GM23248 (cell line): ENCODE data around the gene KDM4B. TPM values are rescaled to one million over a fixed set of nuclear protein-coding genes. Genes with fewer than 3 reads are reported as not detected.

Experiments
- DNase-seq: peaks from one replicate; pipeline ENCODE4 v3.0.0-alpha.2; 2015
- H2AFZ ChIP-seq: fragments of 200-600 bp; sonication (generic); 2 replicates; pipeline ENCODE4 v1.6.1; 2016; ENCODE audit warnings: antibody characterized with exemption
- H3F3A ChIP-seq: fragments of 200-600 bp; sonication (generic); 2 replicates; pipeline ENCODE4 v1.6.1; 2016; ENCODE audit warnings: mild to moderate bottlenecking, antibody characterized with exemption, mixed run types; ENCODE audit not compliant: insufficient read depth
- H3K27ac ChIP-seq: fragments of 200-600 bp; sonication (generic); 2 replicates; pipeline ENCODE4 v1.5.1; 2016; ENCODE audit warnings: mild to moderate bottlenecking
- H3K27me3 ChIP-seq: fragments of 200-600 bp; sonication (generic); replicated peaks from 2 replicates; pipeline ENCODE4 v1.6.1; 2016; ENCODE audit warnings: mild to moderate bottlenecking; ENCODE audit not compliant: insufficient read depth
- H3K36me3 ChIP-seq: fragments of 200-600 bp; sonication (generic); 2 replicates; pipeline ENCODE4 v1.6.1; 2016; ENCODE audit warnings: low read depth, mild to moderate bottlenecking
- H3K4me1 ChIP-seq: fragments of 200-600 bp; sonication (generic); 2 replicates; pipeline ENCODE4 v1.6.1; 2016; ENCODE audit warnings: mild to moderate bottlenecking; ENCODE audit not compliant: insufficient read depth
- H3K4me2 ChIP-seq: fragments of 200-600 bp; sonication (generic); one replicate; pipeline ENCODE4 v1.6.1; 2016; ENCODE audit warnings: mild to moderate bottlenecking; ENCODE audit not compliant: unreplicated experiment
- H3K4me3 ChIP-seq: fragments of 200-600 bp; sonication (generic); 2 replicates; pipeline ENCODE4 v1.5.1; 2016; ENCODE audit warnings: mild to moderate bottlenecking
- H3K79me2 ChIP-seq: fragments of 200-600 bp; sonication (generic); 2 replicates; pipeline ENCODE4 v1.6.1; 2016; ENCODE audit warnings: mild to moderate bottlenecking; ENCODE audit not compliant: insufficient read depth
- H3K9ac ChIP-seq: fragments of 200-600 bp; sonication (generic); 2 replicates; pipeline ENCODE4 v1.6.1; 2016; ENCODE audit warnings: mild to moderate bottlenecking
- H3K9me2 ChIP-seq: fragments of 200-600 bp; sonication (generic); 2 replicates; pipeline ENCODE4 v1.6.1; 2016; ENCODE audit warnings: mixed run types, mild to moderate bottlenecking, moderate library complexity; ENCODE audit not compliant: insufficient read depth
- H3K9me3 ChIP-seq: fragments of 200-600 bp; sonication (generic); one replicate; pipeline ENCODE4 v1.6.1; 2017; ENCODE audit warnings: low read depth
- H4K20me1 ChIP-seq: fragments of 200-600 bp; sonication (generic); 2 replicates; pipeline ENCODE4 v1.6.0; 2016; ENCODE audit not compliant: insufficient read depth
- EZH2 ChIP-seq: fragments of 200-600 bp; sonication (generic); IDR thresholded peaks from 2 replicates; pipeline ENCODE4 v1.6.1; 2018; ENCODE audit warnings: antibody characterized with exemption, mild to moderate bottlenecking; ENCODE audit not compliant: insufficient read depth, poor library complexity, severe bottlenecking
- EZH2phosphoT487 ChIP-seq: fragments of 200-600 bp; sonication (generic); IDR thresholded peaks from 2 replicates; pipeline ENCODE4 v1.6.1; 2018; ENCODE audit warnings: antibody characterized with exemption, moderate library complexity, mild to moderate bottlenecking, low read depth; ENCODE audit not compliant: insufficient read depth
- WGBS, 2 experiments: methylation state at CpG; one replicate each; pipeline ENCODE4 v1.1.6; 2015 to 2017; ENCODE audit warnings: low lambda C conversion rate in 2 of 2, low coverage in 1 of 2; ENCODE audit errors: missing lambda C conversion rate in 2 of 2; 5-methylcytosine and 5-hydroxymethylcytosine counted together
- in situ Hi-C: fragments of 300-500 bp; cut with MboI; formaldehyde crosslinking; loops from 2 replicates; pipeline ENCODE4 v1.15.0; 2020
- polyA plus RNA-seq: library from polyadenylated mRNA; unstranded; fragments of >200 nt; fragmentation: Nextera tagmentation; extraction: Ambion mirVana; gene quantifications from 2 replicates; pipeline ENCODE4 v1.2.1, GENCODE V29; 2016
- total RNA-seq: library from RNA; depleted of rRNA; stranded (reverse); fragments of >200 nt; shearing (Covaris generic); gene quantifications from 2 replicates; pipeline ENCODE4 v1.2.3, GENCODE V29; 2014

Gene KDM4B
- total and polyA plus RNA-seq, 2 experiments from 2014 or later: 14.8 to 28.7 TPM

GRCh38 chr19:5086230-5086629 is 117.3 kb downstream of the KDM4B start:
- no peak for DNase-seq
- no peaks in the 10 kb centered on the region for H4K20me1 ChIP-seq
- H3K4me1 ChIP-seq: peaks cover 7% of the 10 kb centered on the region
- WGBS, 2 experiments: 89 to 96% methylated on average over 13 to 19 of the region's 19 CpGs
- no peak overlapping the region for H3K4me2 ChIP-seq
- H2AFZ ChIP-seq: no peak overlapping the region
- H3K9me2 ChIP-seq: no peaks in the 10 kb centered on the region
- no peak overlapping the region for H3K27ac ChIP-seq
- TF ChIP-seq EZH2: no peak
- no peak for TF ChIP-seq EZH2phosphoT487
- H3K9me3 ChIP-seq: no peaks in the 10 kb centered on the region
- H3K79me2 ChIP-seq: no peaks in the 10 kb centered on the region
- no peak overlapping the region for H3K4me3 ChIP-seq
- no peaks in the 10 kb centered on the region for H3K27me3 ChIP-seq
- in situ Hi-C loops: no loop called here
- no peaks in the 10 kb centered on the region for H3F3A ChIP-seq
- no peak overlapping the region for H3K9ac ChIP-seq
- H3K36me3 ChIP-seq: peaks cover 8% of the 10 kb centered on the region; the same call in 1 of the 2 replicates

GRCh38 chr19:5086725-5087439 is 118.0 kb downstream of the KDM4B start:
- Histone ChIP-seq H3K79me2 (no peaks in the 10 kb centered on the region), H3K4me2 (no peak overlapping the region), H3K27ac (no peak overlapping the region), H2AFZ (no peak overlapping the region), H3K9me2 (no peaks in the 10 kb centered on the region), H3K4me1 (peaks cover 13% of the 10 kb centered on the region), H3F3A (no peaks in the 10 kb centered on the region), H3K9me3 (no peaks in the 10 kb centered on the region), H3K27me3 (no peaks in the 10 kb centered on the region), H3K4me3 (no peak overlapping the region), H3K9ac (no peak overlapping the region), H4K20me1 (no peaks in the 10 kb centered on the region), H3K36me3 (peaks cover 8% of the 10 kb centered on the region; the same call in 1 of the 2 replicates)
- no peak for DNase-seq
- no peak for TF ChIP-seq EZH2phosphoT487
- WGBS, 2 experiments: 84 to 88% methylated on average over 18 to 19 of the region's 20 CpGs
- in situ Hi-C loops: no loop called here

GRCh38 chr19:5089283-5089682 is 120.4 kb downstream of the KDM4B start:
- DNase-seq: no peak
- Histone ChIP-seq H3K79me2 (no peaks in the 10 kb centered on the region), H3F3A (no peaks in the 10 kb centered on the region), H3K27me3 (no peaks in the 10 kb centered on the region), H4K20me1 (no peaks in the 10 kb centered on the region), H3K4me2 (no peak overlapping the region), H3K9me3 (no peaks in the 10 kb centered on the region), H3K9me2 (no peaks in the 10 kb centered on the region), H3K36me3 (no peaks in the 10 kb centered on the region), H3K4me1 (peaks cover 17% of the 10 kb centered on the region), H3K27ac (no peak overlapping the region), H3K4me3 (no peak overlapping the region), H3K9ac (no peak overlapping the region), H2AFZ (no peak overlapping the region)
- no peak for TF ChIP-seq EZH2
- TF ChIP-seq EZH2phosphoT487: no peak
- in situ Hi-C loops: no loop called here
- WGBS, 2 experiments: 85 to 88% methylated on average over 8 of the region's 8 CpGs

GRCh38 chr19:5090465-5091017 is 121.6 kb downstream of the KDM4B start:
- in situ Hi-C loops: no loop called here
- H3K27ac ChIP-seq: peak overlapping the region; percentile 82
- H3F3A ChIP-seq: no peaks in the 10 kb centered on the region
- H2AFZ ChIP-seq: no peak overlapping the region
- no peak for DNase-seq
- H3K4me2 ChIP-seq: peak overlapping the region; percentile 50
- no peaks in the 10 kb centered on the region for H3K9me3 ChIP-seq
- H3K4me3 ChIP-seq: no peak overlapping the region
- H3K9ac ChIP-seq: peak overlapping the region; percentile 65
- H3K27me3 ChIP-seq: no peaks in the 10 kb centered on the region
- no peaks in the 10 kb centered on the region for H3K9me2 ChIP-seq
- no peak for TF ChIP-seq EZH2
- TF ChIP-seq EZH2phosphoT487: no peak
- 0 out of 2 replicates have a peak, but pooled peaks cover 8% of the 10 kb centered on the region for H3K79me2 ChIP-seq
- H3K4me1 ChIP-seq: peaks cover 17% of the 10 kb centered on the region
- 54 to 62% methylated on average over 10 to 18 of the region's 18 CpGs for WGBS, 2 experiments
- H4K20me1 ChIP-seq: no peaks in the 10 kb centered on the region
- no peaks in the 10 kb centered on the region for H3K36me3 ChIP-seq
